Activated T-helper 2 cell treated with anti-CD3 and anti-CD28 coated beads, Interferon-gamma antibody, Interleukin-2, Interleukin-4, amounts not matched to agents 10 μg/mL and 5 μg/mL and 100 μg/mL, durations not matched to agents 14 hours and 24 hours and 36 hours (primary cell): Measurements from ENCODE around the gene TMEM202. TPM values are rescaled to one million over a fixed set of nuclear protein-coding genes. Genes with fewer than 3 reads are reported as not detected.

Experiments used
- DNase-seq: peaks from one replicate; pipeline ENCODE4 v3.0.0; 2021; ENCODE audit warnings: low spot score
- H3K27ac Mint-ChIP-seq: one replicate; pipeline ENCODE4 v1.8.0; 2021; ENCODE audit warnings: mixed read lengths
- H3K27me3 Mint-ChIP-seq: one replicate; pipeline ENCODE4 v1.8.0; 2021; ENCODE audit warnings: low read depth, mixed read lengths
- H3K36me3 Mint-ChIP-seq: one replicate; pipeline ENCODE4 v1.8.0; 2021; ENCODE audit warnings: low read depth, mixed read lengths
- H3K4me1 Mint-ChIP-seq: one replicate; pipeline ENCODE4 v1.8.0; 2021; ENCODE audit warnings: low read depth, mixed read lengths
- H3K4me3 Mint-ChIP-seq: one replicate; pipeline ENCODE4 v1.8.0; 2021; ENCODE audit warnings: low read depth, mild to moderate bottlenecking, moderate library complexity, mixed read lengths
- H3K9me3 Mint-ChIP-seq: one replicate; pipeline ENCODE4 v1.8.0; 2021; ENCODE audit warnings: mixed read lengths
- intact Hi-C: fragments of 100-400 bp; cut with micrococcal nuclease; formaldehyde crosslinking; loops from one replicate; pipeline ENCODE4 v1.15.1; 2023
- total RNA-seq: library from RNA; stranded (reverse); gene quantifications from 2 replicates; pipeline ENCODE4 v1.2.3, GENCODE V29; 2022

TMEM202 gene
- total RNA-seq, 1 donor from 2014 or later, result not detected

- H3K9me3 Mint-ChIP-seq, result no peaks in the 10 kb centered on the region
- DNase-seq, result no peak
- no peaks in the 10 kb centered on the region for H3K36me3 Mint-ChIP-seq
- peaks cover 10% of the 10 kb centered on the region for H3K27me3 Mint-ChIP-seq
- H3K27ac Mint-ChIP-seq, result no peak overlapping the region
- H3K4me1 Mint-ChIP-seq, result no peaks in the 10 kb centered on the region
- no peak overlapping the region for H3K4me3 Mint-ChIP-seq
- intact Hi-C loops, result no loop called here
Measured at GRCh38 chr15:72451224-72451623, 53.1 kb downstream of the TMEM202 start.

GRCh38 chr15:72456684-72457083 lies 58.6 kb downstream of the TMEM202 start:
- Mint-ChIP-seq H3K9me3 (no peaks in the 10 kb centered on the region), H3K4me1 (peaks cover under 1% of the 10 kb centered on the region), H3K27me3 (peaks cover 6% of the 10 kb centered on the region), H3K4me3 (no peak overlapping the region), H3K36me3 (no peaks in the 10 kb centered on the region), H3K27ac (no peak overlapping the region)
- intact Hi-C loops, result no loop called here
- DNase-seq, result no peak

Other genes with a start within 250 kb of the TMEM202 start
- gene GRAMD2A, start 200.5 kb upstream of the TMEM202 start, total RNA-seq, result not detected in 2 replicates
- gene PKM, start 167.1 kb upstream of the TMEM202 start, total RNA-seq, result 2,347 and 2,391 TPM in 2 replicates
- 65.4 and 73.1 TPM in 2 replicates for gene PARP6, start 125.8 kb upstream of the TMEM202 start, total RNA-seq
- gene CELF6, start 78.1 kb upstream of the TMEM202 start, total RNA-seq, result 0.16 and 0.30 TPM in 2 replicates
- 58.2 and 63.4 TPM in 2 replicates for gene HEXA, start 22.3 kb upstream of the TMEM202 start, total RNA-seq
- 139 and 141 TPM in 2 replicates for gene ARIH1, start 76.0 kb downstream of the TMEM202 start, total RNA-seq